Upper lobe of right lung (tissue), 1 donor: ENCODE data around the gene GPR18. TPM values are rescaled to one million over a fixed set of nuclear protein-coding genes. Genes with fewer than 3 reads are reported as not detected.

Source experiments
- ATAC-seq: fragments of 200-7000 bp; cut with Tn5 transposase; one replicate; pipeline ENCODE4 v1.9.1; 2020; ENCODE audit warnings: mild to moderate bottlenecking, moderate library complexity
- DNase-seq: peaks from one replicate; pipeline ENCODE4 v3.0.0-alpha.2; 2020
- H3K27ac ChIP-seq: fragments of 200-600 bp; one replicate; pipeline ENCODE4 v1.8.0; 2022
- H3K27me3 ChIP-seq: fragments of 200-600 bp; one replicate; pipeline ENCODE4 v1.8.0; 2022; ENCODE audit warnings: mild to moderate bottlenecking
- H3K36me3 ChIP-seq: fragments of 200-600 bp; one replicate; pipeline ENCODE4 v1.8.0; 2022
- H3K4me1 ChIP-seq: fragments of 200-600 bp; one replicate; pipeline ENCODE4 v1.8.0; 2022
- H3K4me3 ChIP-seq: fragments of 200-600 bp; one replicate; pipeline ENCODE4 v1.8.0; 2022; ENCODE audit warnings: mild to moderate bottlenecking
- H3K9me3 ChIP-seq: fragments of 200-600 bp; one replicate; pipeline ENCODE4 v1.8.0; 2022
- CTCF ChIP-seq: fragments of 200-600 bp; IDR thresholded peaks from one replicate; pipeline ENCODE4 v1.8.0; 2022; ENCODE audit warnings: antibody characterized with exemption
- intact Hi-C: fragments of 100-400 bp; cut with DNase I; formaldehyde crosslinking; loops from one replicate; pipeline ENCODE4 v1.11.0; 2022
- total RNA-seq: library from RNA; stranded (reverse); fragmentation: NEBNext Ultra II Directional; extraction: Animal tissue kit (Norgen Biotek cat#: 25700); gene quantifications from one replicate; pipeline ENCODE4 v1.2.1, GENCODE V29; 2021
- donor health status: DM: no; HTN: yes; CAD: no; lungs with severe emphysema.

The GPR18 gene
- total RNA-seq, 1 donor from 2014 or later: 0.58 TPM

GRCh38 chr13:99299920-99300341, 41.8 kb upstream of the GPR18 start:
- no peak for TF ChIP-seq CTCF
- no peak overlapping the region for H3K4me3 ChIP-seq
- peaks cover 10% of the 10 kb centered on the region for H3K36me3 ChIP-seq
- intact Hi-C loops: no loop called here
- ATAC-seq (no peak), DNase-seq (no peak)
- H3K9me3 ChIP-seq: no peaks in the 10 kb centered on the region
- H3K27ac ChIP-seq: no peak overlapping the region
- H3K27me3 ChIP-seq: no peaks in the 10 kb centered on the region
- H3K4me1 ChIP-seq: no peaks in the 10 kb centered on the region

- no peak for TF ChIP-seq CTCF
- H3K27ac ChIP-seq: no peak overlapping the region
- no peak for ATAC-seq
- intact Hi-C loops: no loop called here
- peaks cover 13% of the 10 kb centered on the region for H3K36me3 ChIP-seq
- DNase-seq: no peak
- no peaks in the 10 kb centered on the region for H3K27me3 ChIP-seq
- no peaks in the 10 kb centered on the region for H3K9me3 ChIP-seq
- H3K4me3 ChIP-seq: no peak overlapping the region
- no peaks in the 10 kb centered on the region for H3K4me1 ChIP-seq
Observed at GRCh38 chr13:99299256-99299919, 41.2 kb upstream of the GPR18 start.

DNA sequence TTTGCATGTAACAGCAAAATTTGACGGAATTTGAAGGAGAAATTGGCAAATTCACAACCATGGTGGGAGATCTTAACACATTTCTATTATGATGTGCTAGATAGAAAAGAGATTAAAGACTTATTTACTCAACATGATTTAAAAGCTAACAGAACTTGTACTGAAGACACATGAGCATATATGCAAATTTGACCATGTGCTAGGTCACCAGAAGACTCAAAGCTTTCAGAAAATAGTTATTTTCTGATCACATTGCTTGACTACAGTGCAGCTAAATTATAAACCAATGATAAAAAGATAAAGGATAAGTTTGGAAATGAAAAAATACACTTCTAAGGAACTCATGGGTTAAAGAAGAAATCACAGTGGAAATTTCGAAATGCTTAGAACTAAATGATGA, 39.9 kb upstream of the GPR18 start:
- no peak for TF ChIP-seq CTCF
- ATAC-seq: no peak
- intact Hi-C loops: no loop called here
- DNase-seq: no peak
- H3K36me3 ChIP-seq: peaks cover 13% of the 10 kb centered on the region
- no peaks in the 10 kb centered on the region for H3K4me1 ChIP-seq
- no peaks in the 10 kb centered on the region for H3K27me3 ChIP-seq
- no peak overlapping the region for H3K27ac ChIP-seq
- no peaks in the 10 kb centered on the region for H3K9me3 ChIP-seq
- H3K4me3 ChIP-seq: no peak overlapping the region

- intact Hi-C loops: no loop called here
- H3K27ac ChIP-seq: no peak overlapping the region
- DNase-seq: no peak
- ATAC-seq: no peak
- peaks cover 13% of the 10 kb centered on the region for H3K36me3 ChIP-seq
- H3K4me1 ChIP-seq: no peaks in the 10 kb centered on the region
- H3K4me3 ChIP-seq: no peak overlapping the region
- no peaks in the 10 kb centered on the region for H3K9me3 ChIP-seq
- H3K27me3 ChIP-seq: no peaks in the 10 kb centered on the region
- TF ChIP-seq CTCF: no peak
Observed at GRCh38 chr13:99297331-99297730, 39.2 kb upstream of the GPR18 start.

- no peaks in the 10 kb centered on the region for H3K9me3 ChIP-seq
- intact Hi-C loops: no loop called here
- H3K27ac ChIP-seq: no peak overlapping the region
- no peaks in the 10 kb centered on the region for H3K27me3 ChIP-seq
- TF ChIP-seq CTCF: no peak
- no peak for ATAC-seq
- H3K4me1 ChIP-seq: no peaks in the 10 kb centered on the region
- peaks cover 13% of the 10 kb centered on the region for H3K36me3 ChIP-seq
- no peak for DNase-seq
- no peak overlapping the region for H3K4me3 ChIP-seq
Observed at GRCh38 chr13:99296398-99296797, 38.2 kb upstream of the GPR18 start.
